Measurements from ENCODE around the gene PBLD. TPM values are rescaled to one million over a fixed set of nuclear protein-coding genes. Genes with fewer than 3 reads are reported as not detected.

PBLD gene
- total RNA-seq, 1 experiment from 2014 or later: 3.4 TPM

Other genes with a start within 250 kb of the PBLD start
- gene MYPN, start 223.4 kb downstream of the PBLD start, total RNA-seq (2014; rRNA removed; shearing (Covaris generic); ENCODE audit: low replicate concordance): 28.9 and 31.3 TPM in 2 replicates
- gene ATOH7, start 100.8 kb downstream of the PBLD start, total RNA-seq (2014; rRNA removed; shearing (Covaris generic); ENCODE audit: low replicate concordance): not detected in 2 replicates
- gene HNRNPH3, start 864 bp downstream of the PBLD start, total RNA-seq (2014; rRNA removed; shearing (Covaris generic); ENCODE audit: low replicate concordance): 29.8 and 50.1 TPM in 2 replicates
- 8.4 and 16.4 TPM in 2 replicates for gene RUFY2, start 74.3 kb upstream of the PBLD start, total RNA-seq (2014; rRNA removed; shearing (Covaris generic); ENCODE audit: low replicate concordance)
- gene DNA2, start 139.0 kb upstream of the PBLD start, total RNA-seq (2014; rRNA removed; shearing (Covaris generic); ENCODE audit: low replicate concordance): 6.8 and 10.7 TPM in 2 replicates
- gene SLC25A16, start 194.6 kb upstream of the PBLD start, total RNA-seq (2014; rRNA removed; shearing (Covaris generic); ENCODE audit: low replicate concordance): 7.6 and 12.4 TPM in 2 replicates
- gene TET1, start 227.4 kb upstream of the PBLD start, total RNA-seq (2014; rRNA removed; shearing (Covaris generic); ENCODE audit: low replicate concordance): 0.39 and 0.82 TPM in 2 replicates